GM12892 (cell line): ENCODE measurements around the gene OR6Y1.

Experiments used
- POLR2A ChIP-seq: IDR thresholded peaks from 2 replicates; pipeline ENCODE4 v1.6.1; 2011; ENCODE audit warnings: low read depth, low read length, control low read depth
- POLR2AphosphoS5 ChIP-seq: IDR thresholded peaks from 2 replicates; pipeline ENCODE4 v1.6.1; 2011; ENCODE audit warnings: low read depth, low read length, control low read depth

DNA sequence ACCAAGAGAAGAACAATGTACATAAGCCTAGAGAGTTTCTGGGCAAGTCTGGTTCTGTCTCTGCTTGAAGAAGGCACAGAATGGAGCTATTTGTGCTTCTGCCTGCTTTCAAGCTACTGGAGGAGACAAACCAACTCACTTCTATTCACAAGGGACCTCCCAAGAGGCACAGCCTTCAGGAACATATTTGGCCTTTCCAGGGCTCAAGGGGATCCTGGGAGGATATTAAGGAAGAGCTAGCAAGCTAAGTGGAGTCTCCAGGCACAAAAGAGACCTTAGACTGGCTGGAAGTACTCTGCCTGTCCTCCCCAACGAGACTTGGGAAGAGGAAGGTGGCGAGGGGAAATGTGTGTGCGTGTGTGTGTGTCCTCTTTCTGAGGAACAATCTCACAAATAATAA, at the start of gene OR6Y1:
- TF ChIP-seq POLR2A (no peak), POLR2AphosphoS5 (no peak)
